ENCODE data around the gene CD226.
"Not testable (repeated sequence)": the region's sequence is repeated elsewhere in the genome, so short reads cannot be mapped to it uniquely, and the experiment has no call there.

CD226 gene

GRCh38 chr18:69944436-69944835 is 3.2 kb downstream of the CD226 start:
- H3K27me3 ChIP-seq (ENCODE audit: insufficient read depth, low read length) = no peaks in the 10 kb centered on the region
- H3K4me1 ChIP-seq (ENCODE audit: control insufficient read depth, insufficient read depth, low read length, unreplicated experiment) = no peaks in the 10 kb centered on the region
- H2AFZ ChIP-seq (ENCODE audit: low read length, unreplicated experiment) = no peak overlapping the region
- no peaks in the 10 kb centered on the region for H3K79me2 ChIP-seq (ENCODE audit: control insufficient read depth, insufficient read depth, low read length, unreplicated experiment)
- no peak overlapping the region for H3K4me3 ChIP-seq (ENCODE audit: low read depth, low read length)
- H3K36me3 ChIP-seq (ENCODE audit: insufficient read depth, low read length) = no peaks in the 10 kb centered on the region
- H3K27ac ChIP-seq (ENCODE audit: low read depth, low read length) = no peak overlapping the region

GRCh38 chr18:69943021-69943420 is 4.7 kb downstream of the CD226 start:
- H2AFZ ChIP-seq (ENCODE audit: low read length, unreplicated experiment) = no peak overlapping the region

DNA sequence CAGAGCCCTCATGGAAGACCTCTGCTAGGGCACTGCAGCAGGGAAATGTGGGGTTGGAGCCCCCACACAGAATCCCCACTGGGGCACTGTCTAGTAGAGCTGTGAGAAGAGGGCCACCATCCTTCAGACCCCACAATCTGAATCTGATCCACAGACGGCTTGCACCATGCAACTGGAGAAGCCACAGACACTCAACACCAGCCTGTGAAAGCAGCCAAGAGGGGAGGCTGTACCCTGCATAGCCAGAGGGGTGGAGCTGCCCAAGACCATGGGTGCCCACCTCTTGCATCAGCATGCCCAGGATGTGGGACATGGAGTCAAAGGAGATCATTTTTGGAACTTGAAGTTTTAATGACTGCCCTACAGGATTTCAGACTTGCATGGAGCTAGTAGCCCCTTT is 6.5 kb downstream of the CD226 start:
- Histone ChIP-seq H3K4me1 (ENCODE audit: control insufficient read depth, insufficient read depth, low read length, unreplicated experiment) (no peaks in the 10 kb centered on the region), H3K27me3 (ENCODE audit: insufficient read depth, low read length) (no peaks in the 10 kb centered on the region), H3K79me2 (ENCODE audit: control insufficient read depth, insufficient read depth, low read length, unreplicated experiment) (no peaks in the 10 kb centered on the region), H2AFZ (ENCODE audit: low read length, unreplicated experiment) (no peak overlapping the region), H3K27ac (ENCODE audit: low read depth, low read length) (no peak overlapping the region), H3K4me3 (ENCODE audit: low read depth, low read length) (no peak overlapping the region), H3K36me3 (ENCODE audit: insufficient read depth, low read length) (no peaks in the 10 kb centered on the region)

More at GRCh38 chr18:69943021-69943420, 4.7 kb downstream of the CD226 start:
- no peak overlapping the region for H3K4me3 ChIP-seq (ENCODE audit: low read depth, low read length)
- no peak overlapping the region for H3K27ac ChIP-seq (ENCODE audit: low read depth, low read length)
- H3K36me3 ChIP-seq (ENCODE audit: insufficient read depth, low read length) = no peaks in the 10 kb centered on the region
- no peaks in the 10 kb centered on the region for H3K27me3 ChIP-seq (ENCODE audit: insufficient read depth, low read length)
- H3K79me2 ChIP-seq (ENCODE audit: control insufficient read depth, insufficient read depth, low read length, unreplicated experiment) = no peaks in the 10 kb centered on the region
- H3K4me1 ChIP-seq (ENCODE audit: control insufficient read depth, insufficient read depth, low read length, unreplicated experiment) = no peaks in the 10 kb centered on the region

- H3K27me3 ChIP-seq (ENCODE audit: insufficient read depth, low read length) = not testable (repeated sequence)
These were observed 7.9 kb downstream of the CD226 start for GRCh38 chr18:69939812-69940211.

DNA sequence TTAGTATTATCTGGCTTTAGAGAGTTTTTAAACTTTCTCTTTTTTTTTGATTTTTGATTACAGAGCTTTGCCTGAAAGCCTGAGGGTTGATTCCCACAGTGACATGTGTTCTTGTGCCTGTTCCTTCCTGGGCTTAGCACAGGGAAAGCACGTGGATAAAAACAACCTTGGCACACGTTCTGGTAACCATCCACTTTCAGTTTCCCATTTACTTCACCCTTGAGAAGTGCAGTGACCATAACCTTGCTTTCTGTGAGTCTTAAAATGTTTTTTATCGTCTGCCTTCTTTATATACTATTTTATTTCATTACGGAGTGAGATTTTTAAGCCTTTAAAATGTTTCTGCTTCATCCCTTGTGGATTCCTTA is 11.5 kb downstream of the CD226 start:
- Histone ChIP-seq H3K4me3 (ENCODE audit: low read depth, low read length) (no peak overlapping the region), H2AFZ (ENCODE audit: low read length, unreplicated experiment) (no peak overlapping the region), H3K79me2 (ENCODE audit: control insufficient read depth, insufficient read depth, low read length, unreplicated experiment) (no peaks in the 10 kb centered on the region), H3K4me1 (ENCODE audit: control insufficient read depth, insufficient read depth, low read length, unreplicated experiment) (peaks cover 3% of the 10 kb centered on the region), H3K27me3 (ENCODE audit: insufficient read depth, low read length) (no peaks in the 10 kb centered on the region), H3K36me3 (ENCODE audit: insufficient read depth, low read length) (no peaks in the 10 kb centered on the region), H3K27ac (ENCODE audit: low read depth, low read length) (no peak overlapping the region)

More at GRCh38 chr18:69939812-69940211, 7.9 kb downstream of the CD226 start:
- not testable (repeated sequence) for H2AFZ ChIP-seq (ENCODE audit: low read length, unreplicated experiment); H3K4me3 ChIP-seq (ENCODE audit: low read depth, low read length); H3K36me3 ChIP-seq (ENCODE audit: insufficient read depth, low read length); H3K27ac ChIP-seq (ENCODE audit: low read depth, low read length); H3K79me2 ChIP-seq (ENCODE audit: control insufficient read depth, insufficient read depth, low read length, unreplicated experiment); H3K4me1 ChIP-seq (ENCODE audit: control insufficient read depth, insufficient read depth, low read length, unreplicated experiment)

- H3K27ac ChIP-seq (ENCODE audit: low read depth, low read length) = no peak overlapping the region
- no peak overlapping the region for H3K4me3 ChIP-seq (ENCODE audit: low read depth, low read length)
- H3K27me3 ChIP-seq (ENCODE audit: insufficient read depth, low read length) = no peaks in the 10 kb centered on the region
- H3K4me1 ChIP-seq (ENCODE audit: control insufficient read depth, insufficient read depth, low read length, unreplicated experiment) = peaks cover 3% of the 10 kb centered on the region
- H3K79me2 ChIP-seq (ENCODE audit: control insufficient read depth, insufficient read depth, low read length, unreplicated experiment) = no peaks in the 10 kb centered on the region
- no peaks in the 10 kb centered on the region for H3K36me3 ChIP-seq (ENCODE audit: insufficient read depth, low read length)
- no peak overlapping the region for H2AFZ ChIP-seq (ENCODE audit: low read length, unreplicated experiment)
These were observed 12.1 kb downstream of the CD226 start for GRCh38 chr18:69935319-69936190.

DNA sequence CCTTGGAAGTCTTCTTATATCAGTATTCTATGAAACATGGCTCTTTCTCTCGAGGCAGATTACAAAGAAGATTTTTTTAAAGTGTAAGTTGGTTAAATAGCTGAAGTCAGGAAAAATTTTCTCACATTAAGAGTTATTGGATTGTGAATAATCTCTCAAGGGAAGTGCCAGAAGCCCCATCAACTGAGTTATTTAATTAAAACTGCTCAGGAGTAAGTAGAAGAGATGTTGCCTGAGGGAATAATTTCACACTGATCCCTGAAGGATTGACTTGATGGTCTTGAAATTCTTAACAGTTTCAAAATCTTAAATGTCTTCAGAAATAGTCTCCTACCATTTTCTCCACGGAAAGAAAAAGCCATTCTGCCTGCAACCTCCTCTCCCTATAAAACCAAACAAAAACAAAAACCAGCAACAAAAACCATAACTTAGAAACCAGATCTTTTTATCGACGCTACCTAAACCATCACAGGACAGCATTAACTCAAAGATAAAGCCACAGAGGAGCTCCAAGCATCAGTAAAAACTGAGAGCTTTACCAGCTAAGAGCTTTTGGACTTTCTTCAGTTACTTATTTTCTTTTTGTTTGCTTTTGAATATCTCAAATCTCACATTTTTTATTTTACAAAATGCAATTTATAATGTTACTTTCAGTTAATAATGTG is 12.9 kb downstream of the CD226 start:
- Histone ChIP-seq H3K4me1 (ENCODE audit: control insufficient read depth, insufficient read depth, low read length, unreplicated experiment) (peaks cover 3% of the 10 kb centered on the region), H3K36me3 (ENCODE audit: insufficient read depth, low read length) (no peaks in the 10 kb centered on the region), H3K27me3 (ENCODE audit: insufficient read depth, low read length) (no peaks in the 10 kb centered on the region), H3K79me2 (ENCODE audit: control insufficient read depth, insufficient read depth, low read length, unreplicated experiment) (no peaks in the 10 kb centered on the region), H2AFZ (ENCODE audit: low read length, unreplicated experiment) (no peak overlapping the region), H3K27ac (ENCODE audit: low read depth, low read length) (no peak overlapping the region), H3K4me3 (ENCODE audit: low read depth, low read length) (no peak overlapping the region)

- H3K27ac ChIP-seq (ENCODE audit: low read depth, low read length) = no peak overlapping the region
- H3K36me3 ChIP-seq (ENCODE audit: insufficient read depth, low read length) = no peaks in the 10 kb centered on the region
- H3K4me3 ChIP-seq (ENCODE audit: low read depth, low read length) = no peak overlapping the region
- no peaks in the 10 kb centered on the region for H3K79me2 ChIP-seq (ENCODE audit: control insufficient read depth, insufficient read depth, low read length, unreplicated experiment)
- H3K27me3 ChIP-seq (ENCODE audit: insufficient read depth, low read length) = no peaks in the 10 kb centered on the region
- no peak overlapping the region for H2AFZ ChIP-seq (ENCODE audit: low read length, unreplicated experiment)
- H3K4me1 ChIP-seq (ENCODE audit: control insufficient read depth, insufficient read depth, low read length, unreplicated experiment) = no peaks in the 10 kb centered on the region
These were observed 18.5 kb downstream of the CD226 start for GRCh38 chr18:69929041-69929774.

GRCh38 chr18:69916412-69916811 is 31.3 kb downstream of the CD226 start:
- Histone ChIP-seq H2AFZ (ENCODE audit: low read length, unreplicated experiment) (no peak overlapping the region), H3K4me3 (ENCODE audit: low read depth, low read length) (no peak overlapping the region), H3K27ac (ENCODE audit: low read depth, low read length) (no peak overlapping the region), H3K4me1 (ENCODE audit: control insufficient read depth, insufficient read depth, low read length, unreplicated experiment) (no peaks in the 10 kb centered on the region), H3K27me3 (ENCODE audit: insufficient read depth, low read length) (no peaks in the 10 kb centered on the region), H3K36me3 (ENCODE audit: insufficient read depth, low read length) (no peaks in the 10 kb centered on the region), H3K79me2 (ENCODE audit: control insufficient read depth, insufficient read depth, low read length, unreplicated experiment) (no peaks in the 10 kb centered on the region)

DNA sequence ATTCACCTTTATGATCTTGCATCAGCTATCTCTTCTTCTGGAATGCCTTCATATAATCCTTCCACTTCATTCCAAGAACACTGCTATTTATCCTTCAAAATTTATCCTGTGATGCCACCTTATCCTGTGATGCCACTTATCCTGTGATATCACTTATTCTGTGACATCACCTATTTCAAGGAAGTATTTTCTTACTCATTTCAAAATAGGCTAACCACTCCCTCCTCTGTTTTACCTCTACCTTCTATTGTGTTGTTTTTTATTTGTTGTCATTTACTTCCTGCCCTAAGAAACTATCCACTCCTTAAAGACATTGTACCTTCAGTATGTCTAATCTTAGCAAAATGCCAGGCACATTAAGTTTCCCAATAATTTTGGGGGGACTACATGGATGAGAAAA is 38.8 kb downstream of the CD226 start:
- Histone ChIP-seq H3K4me1 (ENCODE audit: control insufficient read depth, insufficient read depth, low read length, unreplicated experiment) (no peaks in the 10 kb centered on the region), H3K79me2 (ENCODE audit: control insufficient read depth, insufficient read depth, low read length, unreplicated experiment) (no peaks in the 10 kb centered on the region), H2AFZ (ENCODE audit: low read length, unreplicated experiment) (no peak overlapping the region), H3K4me3 (ENCODE audit: low read depth, low read length) (no peak overlapping the region), H3K27me3 (ENCODE audit: insufficient read depth, low read length) (no peaks in the 10 kb centered on the region), H3K27ac (ENCODE audit: low read depth, low read length) (no peak overlapping the region), H3K36me3 (ENCODE audit: insufficient read depth, low read length) (no peaks in the 10 kb centered on the region)

Data from ACC112 (cell line).